Transverse colon (tissue), 4 donors: ENCODE data around the gene SLC39A8. TPM values are rescaled to one million over a fixed set of nuclear protein-coding genes. Genes with fewer than 3 reads are reported as not detected.

Experiments
- DNase-seq: peaks from one replicate; pipeline ENCODE4 v3.0.0-alpha.2; 2019
- H3K27ac ChIP-seq, 4 donors: fragments of 200-600 bp; sonication (generic); 2 replicates each; pipeline ENCODE4 v1.5.1; 2016 to 2018; ENCODE audit warnings: inconsistent platforms in 4 of 4
- H3K27me3 ChIP-seq: fragments of 200-600 bp; sonication (generic); 2 replicates; pipeline ENCODE4 v1.5.1; 2017; ENCODE audit warnings: inconsistent platforms
- H3K36me3 ChIP-seq, 4 donors: fragments of 200-600 bp; sonication (generic); 2 replicates each; pipeline ENCODE4 v1.5.1; 2017 to 2019; ENCODE audit warnings: inconsistent platforms in 4 of 4
- H3K4me1 ChIP-seq, 4 donors: fragments of 200-600 bp; sonication (generic); 2 replicates each; pipeline ENCODE4 v1.5.1; 2017 to 2020; ENCODE audit warnings: inconsistent platforms in 4 of 4
- H3K4me3 ChIP-seq, 4 donors: fragments of 200-600 bp; sonication (generic); 1 replicate in 1 of 4; 2 replicates in 3 of 4; pipeline versions ENCODE4 v1.5.1 to v1.6.1; 2017 to 2019; ENCODE audit warnings: inconsistent platforms in 4 of 4
- H3K9me3 ChIP-seq, 2 donors: fragments of 200-600 bp; sonication (generic); 2 replicates each; pipeline ENCODE4 v1.5.1; 2017 to 2019; ENCODE audit warnings: inconsistent platforms in 2 of 2
- CTCF ChIP-seq, 5 experiments: fragments of 200-600 bp in 3 of 5; fragments of 450-650 bp in 2 of 5; sonication (generic) in 3 of 5; IDR thresholded peaks; 1 replicate in 2 of 5; 2 replicates in 3 of 5; pipeline ENCODE4 v1.5.1; 2016 to 2017; ENCODE audit warnings: antibody characterized with exemption in 5 of 5, inconsistent platforms in 3 of 5, mild to moderate bottlenecking in 2 of 5, moderate library complexity in 1 of 5
- EP300 ChIP-seq: sonication (generic); formaldehyde crosslinking; IDR thresholded peaks from one replicate; pipeline ENCODE4 v1.6.1; 2017; ENCODE audit warnings: antibody characterized with exemption, low read depth
- POLR2A ChIP-seq: fragments of 450-650 bp; IDR thresholded peaks from one replicate; pipeline ENCODE4 v1.6.1; 2016; ENCODE audit warnings: antibody characterized with exemption, mild to moderate bottlenecking, moderate library complexity
- POLR2AphosphoS5 ChIP-seq, 3 donors: sonication (generic); formaldehyde crosslinking; IDR thresholded peaks; one replicate each; pipeline ENCODE4 v1.6.1; 2016; ENCODE audit warnings: antibody characterized with exemption in 3 of 3
- WGBS, 2 donors: methylation state at CpG; one replicate each; pipeline ENCODE4 v1.1.5; 2018; ENCODE audit warnings: low coverage in 1 of 2; 5-methylcytosine and 5-hydroxymethylcytosine counted together
- in situ Hi-C, 4 donors: fragments of 200-750 bp; cut with MboI; loops; one replicate each; pipeline versions ENCODE4 v1.15.0 to v1.15.1; 2017; ENCODE audit warnings: low sequenced_read_pairs in 3 of 4, low pct_ligation_motif_present in 1 of 4, low pct_unique_long_range_greater_than_20kb in 1 of 4
- intact Hi-C: fragments of 100-400 bp; cut with DNase I; formaldehyde crosslinking; loops from one replicate; pipeline ENCODE4 v1.15.1; 2023; ENCODE audit warnings: low total_unique reads
- total RNA-seq, 4 donors: library from RNA; depleted of rRNA; stranded (reverse); fragments of >200 nt; gene quantifications; one replicate each; pipeline ENCODE4 v1.1.0, GENCODE V29; 2016

SLC39A8 gene
- total RNA-seq, 4 donors from 2014 or later: 21.7 to 83.8 (median 42.6) TPM

GRCh38 chr4:102311912-102312311, 33.4 kb downstream of the SLC39A8 start:
- DNase-seq: no peak
- in situ Hi-C loops: no loop called here
- no peaks in the 10 kb centered on the region for H3K4me1 ChIP-seq
- no peak for TF ChIP-seq POLR2AphosphoS5 (IDR thresholded peaks at IDR 0.05)
- TF ChIP-seq EP300: no peak
- no peak for TF ChIP-seq POLR2A
- no peak for TF ChIP-seq CTCF (IDR thresholded peaks at IDR 0.05)
- peak overlapping the region in 2 of 4 donors; percentile 7 to 45 for H3K27ac ChIP-seq
- no peaks in the 10 kb centered on the region for H3K36me3 ChIP-seq
- H3K9me3 ChIP-seq: no peaks in the 10 kb centered on the region
- no peaks in the 10 kb centered on the region for H3K27me3 ChIP-seq
- intact Hi-C loops: no loop called here
- 45 to 56% methylated on average over 2 of the region's 2 CpGs for WGBS, 2 donors
- H3K4me3 ChIP-seq: no peak overlapping the region

- no peak overlapping the region for H3K4me3 ChIP-seq
- no peaks in the 10 kb centered on the region for H3K27me3 ChIP-seq
- in situ Hi-C loops (no loop called here), intact Hi-C loops (no loop called here)
- no peaks in the 10 kb centered on the region for H3K36me3 ChIP-seq
- no peaks in the 10 kb centered on the region for H3K4me1 ChIP-seq
- no peaks in the 10 kb centered on the region for H3K9me3 ChIP-seq
- no peak overlapping the region for H3K27ac ChIP-seq
- 95% methylated on average over 1 of the region's 1 CpG for WGBS, 2 donors
- TF ChIP-seq POLR2A (no peak), EP300 (no peak), POLR2AphosphoS5 (IDR thresholded peaks at IDR 0.05) (no peak), CTCF (IDR thresholded peaks at IDR 0.05) (no peak)
- no peak for DNase-seq
These were observed 33.9 kb downstream of the SLC39A8 start for GRCh38 chr4:102311407-102311806.

- H3K27ac ChIP-seq: no peak overlapping the region
- in situ Hi-C loops (no loop called here), intact Hi-C loops (no loop called here)
- TF ChIP-seq POLR2A (no peak), CTCF (IDR thresholded peaks at IDR 0.05) (no peak), EP300 (no peak), POLR2AphosphoS5 (IDR thresholded peaks at IDR 0.05) (no peak)
- WGBS, 2 donors: 9% methylated on average over 1 of the region's 1 CpG; no CpG with 5 or more reads in 1 of the 2 donors
- H3K36me3 ChIP-seq: peaks cover 0 to 14% (median 0%) of the 10 kb centered on the region in 4 donors
- no peaks in the 10 kb centered on the region for H3K4me1 ChIP-seq
- no peaks in the 10 kb centered on the region for H3K27me3 ChIP-seq
- no peak overlapping the region for H3K4me3 ChIP-seq
- no peaks in the 10 kb centered on the region for H3K9me3 ChIP-seq
- DNase-seq: no peak
These were observed 37.1 kb downstream of the SLC39A8 start for GRCh38 chr4:102308032-102308799.

GRCh38 chr4:102305666-102306065, 39.6 kb downstream of the SLC39A8 start:
- DNase-seq: no peak
- Histone ChIP-seq H3K36me3 (peaks cover 0 to 20% (median 0%) of the 10 kb centered on the region in 4 donors), H3K4me3 (no peak overlapping the region), H3K4me1 (no peaks in the 10 kb centered on the region), H3K27me3 (no peaks in the 10 kb centered on the region), H3K9me3 (no peaks in the 10 kb centered on the region), H3K27ac (no peak overlapping the region)
- intact Hi-C loops: no loop called here
- in situ Hi-C loops: no loop called here
- 96 to 100% methylated on average over 1 of the region's 1 CpG for WGBS, 2 donors
- TF ChIP-seq EP300 (no peak), CTCF (IDR thresholded peaks at IDR 0.05) (no peak), POLR2A (no peak), POLR2AphosphoS5 (IDR thresholded peaks at IDR 0.05) (no peak)
